Ovary (tissue), 9 donors: ENCODE measurements around the gene DLG1. TPM values are rescaled to one million over a fixed set of nuclear protein-coding genes. Genes with fewer than 3 reads are reported as not detected.

ENCODE experiments used
- DNase-seq, 5 donors: peaks; one replicate each; pipeline ENCODE4 v3.0.0-alpha.2; 2019 to 2020
- H3K27ac ChIP-seq, 2 donors: fragments of 200-600 bp; one replicate each; pipeline versions ENCODE4 v1.5.1 to v1.8.0; 2019 to 2022
- H3K27me3 ChIP-seq: fragments of 200-600 bp; one replicate; pipeline ENCODE4 v1.8.0; 2022
- H3K36me3 ChIP-seq: fragments of 200-600 bp; sonication (generic); one replicate; pipeline ENCODE4 v1.5.1; 2019
- H3K4me1 ChIP-seq: one replicate; pipeline ENCODE4 v1.8.1; 2013; ENCODE audit warnings: mild to moderate bottlenecking, moderate library complexity; ENCODE audit not compliant: insufficient read depth
- H3K4me3 ChIP-seq: fragments of 200-600 bp; sonication (generic); one replicate; pipeline ENCODE4 v1.5.1; 2017
- H3K9me3 ChIP-seq, 2 donors: fragments of 200-600 bp in 1 of 2; sonication (generic) in 1 of 2; one replicate each; pipeline versions ENCODE4 v1.5.1 to v1.8.1; 2013 to 2019; ENCODE audit warnings: mild to moderate bottlenecking in 1 of 2, moderate library complexity in 1 of 2
- EP300 ChIP-seq: sonication (generic); formaldehyde crosslinking; IDR thresholded peaks from one replicate; pipeline ENCODE4 v1.6.1; 2017; ENCODE audit warnings: antibody characterized with exemption
- POLR2A ChIP-seq: fragments of 450-650 bp; IDR thresholded peaks from one replicate; pipeline ENCODE4 v1.6.1; 2017; ENCODE audit warnings: antibody characterized with exemption, mild to moderate bottlenecking, moderate library complexity
- WGBS, 3 donors: extraction: QIAGEN DNeasy Blood & Tissue Kit in 1 of 3; methylation state at CpG; one replicate each; pipeline versions ENCODE4 v1.1.5 to v1.1.7; 2013 to 2017; 5-methylcytosine and 5-hydroxymethylcytosine counted together
- intact Hi-C, 4 donors: fragments of 100-400 bp; cut with DNase I; formaldehyde crosslinking; loops; one replicate each; pipeline versions ENCODE4 v1.11.0 to v1.15.1; 2022 to 2023
- polyA plus RNA-seq, 2 donors: library from polyadenylated mRNA; stranded (reverse); fragments of 200-250 nt in 1 of 2; fragments of 350-450 nt in 1 of 2; fragmentation: Illumina TruSeq in 1 of 2; extraction: RNeasy Lipid Tissue Mini Kit (QIAGEN cat#74804) in 1 of 2; gene quantifications; one replicate each; pipeline ENCODE4 v1.2.3, GENCODE V29; 2013 to 2014
- total RNA-seq, 7 donors: library from RNA; depleted of rRNA in 2 of 7; stranded (reverse); fragments of >200 nt in 2 of 7; fragmentation: NEBNext Ultra II Directional in 3 of 7; extraction: Animal tissue kit (Norgen Biotek cat#: 25700) in 3 of 7; gene quantifications; one replicate each; pipeline versions ENCODE4 v1.1.0 to v1.2.4, GENCODE V29; 2016 to 2023
- TF ChIP-seq, protein P1 (sequence below), 3 donors: fragments of 450-650 bp in 2 of 3; fragments of 200-600 bp in 1 of 3; IDR thresholded peaks; one replicate each; pipeline versions ENCODE4 v1.5.1 to v1.8.0; 2016 to 2022; ENCODE audit warnings: antibody characterized with exemption in 3 of 3, mild to moderate bottlenecking in 1 of 3
- donor health status: DM: no; HTN: no; CAD: no; lungs with moderate emphysema.
- donor health status: DM: no; HTN: no; CAD: no.
- donor health status: Bipolar disorder and iron deficiency.
- donor health status: DM: yes; HTN: yes; CAD: no.
- donor health status: DM: no; HTN: no; CAD: no.
- donor health status: DM: yes; HTN: yes; CAD: no.

The DLG1 gene
- total and polyA plus RNA-seq, 9 donors, result 20.5 to 99.1 (median 62.5) TPM

DNA sequence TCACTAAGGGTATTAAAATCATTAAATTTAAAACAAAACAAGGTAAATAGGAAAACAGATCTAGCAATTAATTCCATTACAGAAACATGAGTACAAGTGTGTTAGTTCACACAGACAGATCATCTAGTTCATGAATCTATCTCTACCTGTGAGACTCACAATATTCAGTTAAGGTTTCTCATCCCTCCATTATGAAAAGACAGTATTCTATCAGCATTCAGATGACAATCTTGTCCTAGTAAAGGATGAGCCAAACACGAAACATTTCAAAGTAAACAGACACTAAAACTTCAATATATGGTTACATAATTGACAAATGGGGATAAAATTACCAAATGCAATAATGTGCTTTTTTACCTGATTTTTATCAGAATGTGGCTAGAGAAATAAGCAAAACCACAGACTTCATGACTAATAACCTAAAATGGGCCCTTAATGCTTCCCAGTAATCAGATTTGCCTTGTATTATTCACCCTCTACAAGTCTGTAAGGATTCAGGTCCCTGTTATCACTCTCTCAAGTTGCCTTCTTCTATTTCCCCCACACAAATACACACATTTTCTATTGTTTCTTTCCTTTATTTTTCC, 126.8 kb downstream of the DLG1 start:
- intact Hi-C loops, result no loop called here
- Histone ChIP-seq H3K27ac (no peak overlapping the region), H3K36me3 (no peaks in the 10 kb centered on the region), H3K27me3 (no peaks in the 10 kb centered on the region), H3K9me3 (no peaks in the 10 kb centered on the region), H3K4me3 (no peak overlapping the region), H3K4me1 (no peaks in the 10 kb centered on the region)
- WGBS, 3 donors, result 62 to 67% (median 64%) methylated on average over 1 of the region's 1 CpG
- TF ChIP-seq EP300 (no peak), POLR2A (no peak)
- TF ChIP-seq, protein P1, sequence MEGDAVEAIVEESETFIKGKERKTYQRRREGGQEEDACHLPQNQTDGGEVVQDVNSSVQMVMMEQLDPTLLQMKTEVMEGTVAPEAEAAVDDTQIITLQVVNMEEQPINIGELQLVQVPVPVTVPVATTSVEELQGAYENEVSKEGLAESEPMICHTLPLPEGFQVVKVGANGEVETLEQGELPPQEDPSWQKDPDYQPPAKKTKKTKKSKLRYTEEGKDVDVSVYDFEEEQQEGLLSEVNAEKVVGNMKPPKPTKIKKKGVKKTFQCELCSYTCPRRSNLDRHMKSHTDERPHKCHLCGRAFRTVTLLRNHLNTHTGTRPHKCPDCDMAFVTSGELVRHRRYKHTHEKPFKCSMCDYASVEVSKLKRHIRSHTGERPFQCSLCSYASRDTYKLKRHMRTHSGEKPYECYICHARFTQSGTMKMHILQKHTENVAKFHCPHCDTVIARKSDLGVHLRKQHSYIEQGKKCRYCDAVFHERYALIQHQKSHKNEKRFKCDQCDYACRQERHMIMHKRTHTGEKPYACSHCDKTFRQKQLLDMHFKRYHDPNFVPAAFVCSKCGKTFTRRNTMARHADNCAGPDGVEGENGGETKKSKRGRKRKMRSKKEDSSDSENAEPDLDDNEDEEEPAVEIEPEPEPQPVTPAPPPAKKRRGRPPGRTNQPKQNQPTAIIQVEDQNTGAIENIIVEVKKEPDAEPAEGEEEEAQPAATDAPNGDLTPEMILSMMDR (IDR thresholded peaks at IDR 0.05), result no peak
- no peak for DNase-seq

DNA sequence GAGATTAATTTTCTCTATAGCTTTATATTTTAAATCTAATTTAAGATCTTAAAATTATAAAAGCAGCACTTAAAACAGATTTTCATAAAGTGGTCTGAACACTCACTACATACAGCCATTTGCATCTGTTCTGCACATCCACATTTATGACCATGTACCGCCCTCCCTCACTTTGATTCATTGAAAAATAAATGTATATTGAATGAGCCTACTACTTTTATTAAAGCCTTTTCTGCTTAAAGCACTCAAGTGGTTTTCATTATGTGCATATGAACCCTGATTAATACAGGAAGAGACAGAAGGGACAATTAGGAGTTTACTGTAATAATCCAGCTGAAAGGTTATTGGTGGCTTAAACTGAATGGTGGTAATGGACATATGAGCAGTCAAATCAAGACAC, 129.4 kb downstream of the DLG1 start:
- WGBS, 3 donors, result 96 to 99% (median 98%) methylated on average over 1 of the region's 1 CpG
- Histone ChIP-seq H3K4me3 (no peak overlapping the region), H3K9me3 (no peaks in the 10 kb centered on the region), H3K36me3 (no peaks in the 10 kb centered on the region), H3K27ac (no peak overlapping the region), H3K27me3 (no peaks in the 10 kb centered on the region), H3K4me1 (no peaks in the 10 kb centered on the region)
- intact Hi-C loops, result no loop called here
- TF ChIP-seq, protein P1 (IDR thresholded peaks at IDR 0.05), result no peak
- no peak for TF ChIP-seq POLR2A
- no peak for TF ChIP-seq EP300
- no peak for DNase-seq

DNA sequence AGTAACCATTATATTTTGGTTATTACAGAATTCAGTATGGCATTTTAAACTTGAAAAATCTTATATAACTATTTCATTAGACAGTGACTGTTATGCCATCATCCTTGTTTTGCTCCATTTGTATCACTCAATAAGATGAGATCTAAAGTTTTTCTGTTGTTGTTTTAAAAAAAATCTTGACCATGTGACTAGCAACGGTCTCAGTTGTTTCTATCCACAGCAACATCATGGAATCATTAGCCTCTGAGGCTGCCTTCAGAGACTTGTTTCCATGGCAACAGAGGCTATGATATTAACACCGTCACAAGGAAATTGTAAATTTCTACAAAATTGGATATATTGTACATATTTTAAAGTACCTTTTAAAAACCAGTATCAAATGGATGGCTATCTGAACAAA, 129.8 kb downstream of the DLG1 start:
- 59 to 78% (median 62%) methylated on average over 2 of the region's 2 CpGs for WGBS, 3 donors
- no peaks in the 10 kb centered on the region for H3K27me3 ChIP-seq
- no peak for DNase-seq
- no peak overlapping the region for H3K4me3 ChIP-seq
- no peak overlapping the region for H3K27ac ChIP-seq
- TF ChIP-seq, protein P1 (IDR thresholded peaks at IDR 0.05), result no peak
- TF ChIP-seq EP300 (no peak), POLR2A (no peak)
- intact Hi-C loops, result no loop called here
- no peaks in the 10 kb centered on the region for H3K36me3 ChIP-seq
- H3K4me1 ChIP-seq, result no peaks in the 10 kb centered on the region
- H3K9me3 ChIP-seq, result no peaks in the 10 kb centered on the region

DNA sequence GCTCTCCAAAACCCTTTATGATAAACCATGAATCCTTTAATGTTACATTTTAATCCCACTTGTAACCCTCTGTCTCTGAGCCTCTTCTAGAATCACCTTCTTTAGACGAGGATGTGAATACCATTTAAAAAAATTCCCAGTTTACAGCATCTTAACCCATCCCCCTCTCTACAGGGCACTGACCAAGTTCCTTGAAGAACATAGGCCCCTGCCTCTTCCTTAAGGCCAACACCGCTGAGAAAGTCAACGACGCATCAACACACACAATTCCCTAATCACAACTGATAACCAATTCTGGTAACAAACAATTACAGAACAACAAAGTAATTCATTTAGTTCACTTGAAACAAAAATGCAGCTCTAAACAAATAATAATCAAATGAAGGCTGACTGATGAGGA, 130.3 kb downstream of the DLG1 start:
- no peak for TF ChIP-seq EP300
- no peak for TF ChIP-seq POLR2A
- TF ChIP-seq, protein P1 (IDR thresholded peaks at IDR 0.05), result no peak
- H3K27ac ChIP-seq, result no peak overlapping the region

More for the DNA sequence above, 130.3 kb downstream of the DLG1 start:
- no peak for DNase-seq
- Histone ChIP-seq H3K4me3 (no peak overlapping the region), H3K4me1 (no peaks in the 10 kb centered on the region), H3K27me3 (no peaks in the 10 kb centered on the region), H3K9me3 (no peaks in the 10 kb centered on the region), H3K36me3 (no peaks in the 10 kb centered on the region)
- intact Hi-C loops, result no loop called here
- 85 to 91% (median 86%) methylated on average over 4 of the region's 4 CpGs for WGBS, 3 donors
